SK-N-SH treated with all-trans-retinoic acid at 6 μM for 48 hours (cell line): ENCODE results near the gene KIAA0513.

ENCODE experiments used
- ATAC-seq: fragments of 200-7000 bp; cut with Tn5 transposase; 3 replicates; pipeline ENCODE4 v1.9.1; 2020; ENCODE audit warnings: mild to moderate bottlenecking, moderate library complexity
- ARNTL ChIP-seq: fragments of 450-650 bp; formaldehyde crosslinking; IDR thresholded peaks from 2 replicates; pipeline ENCODE4 v1.5.0; 2020; ENCODE audit warnings: low read depth, mild to moderate bottlenecking, moderate library complexity, borderline replicate concordance
- BACH2 ChIP-seq: fragments of 250-450 bp; sonication (Bioruptor Pico); IDR thresholded peaks from 2 replicates; pipeline ENCODE4 v1.9.0; 2021; ENCODE audit warnings: mild to moderate bottlenecking, borderline replicate concordance
- CREB5 ChIP-seq: fragments of 250-450 bp; sonication (Bioruptor Pico); IDR thresholded peaks from 2 replicates; pipeline ENCODE4 v1.5.1; 2020; ENCODE audit warnings: low read depth, mild to moderate bottlenecking, moderate library complexity
- CSDC2 ChIP-seq: fragments of 250-450 bp; sonication (Bioruptor Pico); IDR thresholded peaks from 2 replicates; pipeline ENCODE4 v1.5.0; 2020; ENCODE audit warnings: mild to moderate bottlenecking, moderate library complexity
- CSRNP3 ChIP-seq: fragments of 250-450 bp; sonication (Bioruptor Pico); IDR thresholded peaks from 2 replicates; pipeline ENCODE4 v1.5.1; 2021; ENCODE audit warnings: mild to moderate bottlenecking, moderate library complexity
- ESRRG ChIP-seq: fragments of 250-450 bp; sonication (Bioruptor Pico); IDR thresholded peaks from 2 replicates; pipeline ENCODE4 v1.6.1; 2021; ENCODE audit warnings: mild to moderate bottlenecking
- GLIS3 ChIP-seq: fragments of 250-450 bp; sonication (Bioruptor Pico); IDR thresholded peaks from 2 replicates; pipeline ENCODE4 v1.5.0; 2020; ENCODE audit warnings: mild to moderate bottlenecking, moderate library complexity
- ISL1 ChIP-seq: fragments of 250-450 bp; sonication (Bioruptor Pico); IDR thresholded peaks from 2 replicates; pipeline ENCODE4 v2.1.2; 2022; ENCODE audit warnings: mild to moderate bottlenecking, moderate library complexity
- OSR1 ChIP-seq: fragments of 250-450 bp; sonication (Bioruptor Pico); IDR thresholded peaks from 2 replicates; pipeline ENCODE4 v1.8.0; 2022; ENCODE audit warnings: moderate library complexity, mild to moderate bottlenecking, inconsistent platforms
- PATZ1 ChIP-seq: fragments of 250-450 bp; sonication (Bioruptor Pico); IDR thresholded peaks from 2 replicates; pipeline ENCODE4 v1.8.0; 2020; ENCODE audit warnings: mild to moderate bottlenecking, moderate library complexity, borderline replicate concordance
- PPARA ChIP-seq: fragments of 250-450 bp; sonication (Bioruptor Pico); IDR thresholded peaks from 2 replicates; pipeline ENCODE4 v1.5.0; 2020; ENCODE audit warnings: mild to moderate bottlenecking, borderline replicate concordance
- RARB ChIP-seq: fragments of 250-450 bp; sonication (Bioruptor Pico); IDR thresholded peaks from 2 replicates; pipeline ENCODE4 v1.8.0; 2021; ENCODE audit warnings: mild to moderate bottlenecking, moderate library complexity
- SNAI2 ChIP-seq: fragments of 250-450 bp; sonication (Bioruptor Pico); IDR thresholded peaks from 2 replicates; pipeline ENCODE4 v1.5.0; 2020; ENCODE audit warnings: mild to moderate bottlenecking, moderate library complexity
- TCF4 ChIP-seq: fragments of 250-450 bp; sonication (Bioruptor Pico); IDR thresholded peaks from 2 replicates; pipeline ENCODE4 v1.8.0; 2021; ENCODE audit warnings: mild to moderate bottlenecking, moderate library complexity, borderline replicate concordance
- TOX ChIP-seq: fragments of 250-450 bp; sonication (Bioruptor Pico); IDR thresholded peaks from 2 replicates; pipeline ENCODE4 v1.8.0; 2021; ENCODE audit warnings: mild to moderate bottlenecking, moderate library complexity, borderline replicate concordance
- TSHZ2 ChIP-seq: fragments of 250-450 bp; sonication (Bioruptor Pico); IDR thresholded peaks from 2 replicates; pipeline ENCODE4 v1.5.0; 2020; ENCODE audit warnings: mild to moderate bottlenecking, moderate library complexity
- ZC3H10 ChIP-seq: fragments of 250-450 bp; sonication (Bioruptor Pico); IDR thresholded peaks from 2 replicates; pipeline ENCODE4 v1.5.1; 2021; ENCODE audit warnings: mild to moderate bottlenecking, moderate library complexity
- ZFP30 ChIP-seq: fragments of 450-650 bp; formaldehyde crosslinking; IDR thresholded peaks from 2 replicates; pipeline ENCODE4 v1.5.0; 2022; ENCODE audit warnings: mild to moderate bottlenecking, moderate library complexity
- ZNF70 ChIP-seq: fragments of 450-650 bp; formaldehyde crosslinking; IDR thresholded peaks from 2 replicates; pipeline ENCODE4 v1.5.0; 2020; ENCODE audit warnings: mild to moderate bottlenecking, moderate library complexity
- ZNF8 ChIP-seq: fragments of 450-650 bp; formaldehyde crosslinking; IDR thresholded peaks from 2 replicates; pipeline ENCODE4 v1.5.0; 2020; ENCODE audit warnings: mild to moderate bottlenecking, moderate library complexity

The KIAA0513 gene

GRCh38 chr16:85033171-85033570 lies 5.6 kb downstream of the KIAA0513 start:
- TF ChIP-seq ESRRG (CRISPR knock-in tag) = no peak
- TF ChIP-seq OSR1 (CRISPR knock-in tag) = no peak
- no peak for TF ChIP-seq PATZ1 (CRISPR knock-in tag)
- no peak for TF ChIP-seq ZC3H10 (CRISPR knock-in tag)
- no peak for TF ChIP-seq CSDC2 (CRISPR knock-in tag)
- no peak for TF ChIP-seq SNAI2 (CRISPR knock-in tag)
- no peak for TF ChIP-seq GLIS3 (CRISPR knock-in tag)
- no peak for TF ChIP-seq TCF4 (CRISPR knock-in tag)
- no peak for TF ChIP-seq ZNF8 (CRISPR knock-in tag)
- TF ChIP-seq TSHZ2 = no peak
- no peak for TF ChIP-seq ZFP30
- TF ChIP-seq BACH2 (CRISPR knock-in tag) = no peak
- TF ChIP-seq ZNF70 (CRISPR knock-in tag) = no peak
- ATAC-seq = no peak

GRCh38 chr16:85034591-85035433 lies 7.2 kb downstream of the KIAA0513 start:
- TF ChIP-seq CSRNP3 (CRISPR knock-in tag) = no peak
- no peak for TF ChIP-seq TSHZ2
- no peak for TF ChIP-seq PPARA
- TF ChIP-seq TOX (CRISPR knock-in tag) = no peak
- no peak for TF ChIP-seq ZNF70 (CRISPR knock-in tag)
- TF ChIP-seq ZC3H10 (CRISPR knock-in tag) = no peak
- TF ChIP-seq, all 23 proteins: peak for 0

GRCh38 chr16:85036236-85037049 lies 8.8 kb downstream of the KIAA0513 start:
- no peak; the same call in 1 of the 3 replicates for ATAC-seq
- no peak for TF ChIP-seq CSDC2 (CRISPR knock-in tag)
- TF ChIP-seq PPARA = no peak
- no peak for TF ChIP-seq CSRNP3 (CRISPR knock-in tag)
- no peak for TF ChIP-seq PATZ1 (CRISPR knock-in tag)
- no peak for TF ChIP-seq BACH2 (CRISPR knock-in tag)
- TF ChIP-seq ZNF70 (CRISPR knock-in tag) = no peak
- no peak for TF ChIP-seq ZNF8 (CRISPR knock-in tag)
- TF ChIP-seq GLIS3 (CRISPR knock-in tag) = no peak
- TF ChIP-seq ARNTL = no peak
- no peak for TF ChIP-seq OSR1 (CRISPR knock-in tag)
- no peak for TF ChIP-seq ISL1 (CRISPR knock-in tag)
- no peak for TF ChIP-seq CREB5 (CRISPR knock-in tag)
- TF ChIP-seq ZFP30 = no peak
- no peak for TF ChIP-seq SNAI2 (CRISPR knock-in tag)
- TF ChIP-seq RARB = no peak
- TF ChIP-seq ESRRG (CRISPR knock-in tag) = no peak
- no peak for TF ChIP-seq TCF4 (CRISPR knock-in tag)
- TF ChIP-seq TOX (CRISPR knock-in tag) = no peak

More at GRCh38 chr16:85034591-85035433, 7.2 kb downstream of the KIAA0513 start:
- no peak for ATAC-seq
